Vein endothelial cell (primary cell): ENCODE results near the gene VOPP1. TPM values are rescaled to one million over a fixed set of nuclear protein-coding genes. Genes with fewer than 3 reads are reported as not detected.

ENCODE experiments used
- total RNA-seq: library from RNA; depleted of rRNA; stranded (reverse); fragments of >200 nt; gene quantifications from 2 replicates; pipeline ENCODE4 v1.2.3, GENCODE V29; 2012

The VOPP1 gene
- total RNA-seq: 166 and 184 TPM in 2 replicates

DNA sequence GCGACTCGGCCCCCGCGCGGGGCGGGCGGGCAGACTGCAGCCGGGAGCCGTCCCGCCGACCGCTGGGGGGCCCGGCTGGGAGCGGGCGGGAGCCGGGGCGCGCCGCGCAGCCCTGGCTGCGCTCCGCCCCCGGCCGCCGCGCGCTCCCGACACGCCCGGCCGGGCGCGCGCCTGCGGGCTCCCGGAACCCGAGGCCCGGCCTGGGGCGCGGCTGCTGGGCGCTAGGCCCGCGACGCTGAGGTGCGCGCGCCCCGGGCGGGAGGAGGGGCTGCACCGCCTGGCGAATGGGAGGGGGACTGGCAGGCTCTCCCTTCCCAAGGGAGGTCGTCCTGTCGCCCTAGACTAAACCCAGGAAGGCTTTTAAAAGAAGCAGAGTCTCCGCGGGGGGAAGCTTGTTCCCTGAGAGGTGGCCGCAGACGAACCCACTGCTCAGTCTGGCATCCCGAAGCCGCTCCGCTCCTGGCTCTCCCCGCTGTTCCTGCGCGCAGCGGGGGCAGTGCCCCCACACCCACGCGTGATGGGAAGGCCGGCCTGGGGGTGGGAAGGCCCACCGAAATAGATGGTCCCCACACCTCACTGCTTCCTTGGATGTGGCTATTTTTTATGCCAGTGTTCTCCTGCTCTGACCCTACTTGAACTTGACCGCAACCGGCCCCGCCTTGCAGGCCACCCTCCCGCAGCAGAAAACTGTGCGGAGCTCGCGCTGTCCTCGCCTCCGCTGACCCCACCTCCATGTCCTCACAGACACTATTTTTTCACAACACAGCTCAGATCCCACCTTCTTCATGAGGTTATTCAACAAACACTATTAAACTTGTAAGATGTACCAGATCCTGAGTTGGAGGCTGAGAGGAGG lies at the start of gene VOPP1:
VOPP1 (minus strand) TSS at position 125 of the 856 bp plus-strand sequence. CDS start 178 bp downstream, outside the sequence.

Other genes starting within 250 kb of the VOPP1 start
- gene LANCL2, start 207.2 kb downstream of the VOPP1 start, total RNA-seq: 16.3 and 22.7 TPM in 2 replicates